GM21529 (cell line): ENCODE data around the gene COQ4.
"Not testable (repeated sequence)": the region's sequence is repeated elsewhere in the genome, so short reads cannot be mapped to it uniquely, and the experiment has no call there.

ENCODE experiments used
- ATAC-seq: cut with Tn5 transposase; IDR thresholded peaks from one replicate; pipeline ENCODE4 v1.9.1; 2021; ENCODE audit not compliant: unreplicated experiment

The COQ4 gene

GRCh38 chr9:128298535-128299482 lies 23.8 kb upstream of the COQ4 start:
- ATAC-seq, result no peak

- ATAC-seq, result no peak
These were observed 18.3 kb upstream of the COQ4 start for GRCh38 chr9:128304136-128304970.

GRCh38 chr9:128304971-128305288 lies 17.7 kb upstream of the COQ4 start:
- ATAC-seq, result no peak

- ATAC-seq, result no peak
These were observed 13.1 kb upstream of the COQ4 start for GRCh38 chr9:128309551-128309950.

GRCh38 chr9:128310461-128310860 lies 12.2 kb upstream of the COQ4 start:
- ATAC-seq, result no peak

GRCh38 chr9:128314697-128315096 lies 7.9 kb upstream of the COQ4 start:
- no peak for ATAC-seq

- ATAC-seq, result no peak
These were observed 6.2 kb upstream of the COQ4 start for GRCh38 chr9:128316421-128316820.

GRCh38 chr9:128317629-128318028 lies 5.0 kb upstream of the COQ4 start:
- no peak for ATAC-seq

- no peak for ATAC-seq
These were observed 1.3 kb upstream of the COQ4 start for GRCh38 chr9:128321343-128321742.

GRCh38 chr9:128321879-128322403 lies 698 bp upstream of the COQ4 start:
- peak; percentile 3 for ATAC-seq

- no peak for ATAC-seq
These were observed 632 bp downstream of the COQ4 start for GRCh38 chr9:128323212-128323730.

- ATAC-seq, result no peak
These were observed 1.2 kb downstream of the COQ4 start for GRCh38 chr9:128323791-128324190.

- no peak for ATAC-seq
These were observed 1.8 kb downstream of the COQ4 start for GRCh38 chr9:128324401-128324800.

GRCh38 chr9:128325629-128326028 lies 3.0 kb downstream of the COQ4 start:
- no peak for ATAC-seq

- ATAC-seq, result no peak
These were observed 10.8 kb downstream of the COQ4 start for GRCh38 chr9:128333451-128333869.

GRCh38 chr9:128335161-128335560 lies 12.5 kb downstream of the COQ4 start:
- no peak for ATAC-seq

GRCh38 chr9:128335914-128336313 lies 13.3 kb downstream of the COQ4 start:
- ATAC-seq, result no peak

GRCh38 chr9:128337936-128338335 lies 15.3 kb downstream of the COQ4 start:
- no peak for ATAC-seq

GRCh38 chr9:128338852-128339614 lies 16.4 kb downstream of the COQ4 start:
- not testable (repeated sequence) for ATAC-seq

- peak; percentile 81 for ATAC-seq
These were observed 17.4 kb downstream of the COQ4 start, which contains the start of gene SLC27A4 for GRCh38 chr9:128339761-128340690. SLC27A4 (plus strand) TSS chr9:128340527; CDS start chr9:128343133, 2,606 bp downstream.
